DOHH2 (cell line): ENCODE measurements around the gene AQP5.

Experiments
- H3F3A ChIP-seq: fragments of 200-600 bp; sonication (generic), shearing (Covaris generic); 2 replicates; pipeline ENCODE4 v1.6.0; 2016; ENCODE audit warnings: antibody characterized with exemption, mild to moderate bottlenecking; ENCODE audit not compliant: control insufficient read depth, insufficient read depth
- H3K27ac ChIP-seq: fragments of 200-600 bp; sonication (generic); 2 replicates; pipeline ENCODE4 v1.5.1; 2014; ENCODE audit warnings: low read depth, mild to moderate bottlenecking, low read length, moderate library complexity
- H3K27me3 ChIP-seq: fragments of 200-600 bp; sonication (generic); 2 replicates; pipeline ENCODE4 v1.6.1; 2014; ENCODE audit warnings: mild to moderate bottlenecking, low read length, mixed read lengths; ENCODE audit not compliant: control insufficient read depth
- H3K36me3 ChIP-seq: fragments of 200-600 bp; sonication (generic); 2 replicates; pipeline ENCODE4 v1.6.1; 2014; ENCODE audit warnings: mild to moderate bottlenecking, low read length, moderate library complexity, mixed read lengths; ENCODE audit not compliant: control insufficient read depth
- H3K4me1 ChIP-seq: fragments of 200-600 bp; sonication (generic); 2 replicates; pipeline ENCODE4 v1.6.1; 2014; ENCODE audit warnings: mild to moderate bottlenecking, low read length, mixed read lengths; ENCODE audit not compliant: control insufficient read depth
- H3K4me2 ChIP-seq: fragments of 200-600 bp; sonication (generic); 2 replicates; pipeline ENCODE4 v1.6.0; 2014; ENCODE audit warnings: mild to moderate bottlenecking, low read length, moderate library complexity
- H3K4me3 ChIP-seq: fragments of 200-600 bp; sonication (generic); 2 replicates; pipeline ENCODE4 v1.5.1; 2014; ENCODE audit warnings: mild to moderate bottlenecking, low read length, mixed read lengths
- H3K79me2 ChIP-seq: fragments of 200-600 bp; sonication (generic); 2 replicates; pipeline ENCODE4 v1.6.1; 2014; ENCODE audit warnings: mild to moderate bottlenecking, low read length, mixed read lengths; ENCODE audit not compliant: control insufficient read depth
- H3K9me2 ChIP-seq: fragments of 200-600 bp; sonication (generic); replicated peaks from 2 replicates; pipeline ENCODE4 v1.6.1; 2014; ENCODE audit warnings: mild to moderate bottlenecking, low read length, mixed read lengths; ENCODE audit not compliant: control insufficient read depth
- H3K9me3 ChIP-seq: fragments of 200-600 bp; sonication (generic); 2 replicates; pipeline ENCODE4 v1.6.1; 2014; ENCODE audit warnings: antibody characterized with exemption, low read length, mixed read lengths; ENCODE audit not compliant: control insufficient read depth, insufficient read depth
- H4K20me1 ChIP-seq: fragments of 200-600 bp; sonication (generic); 2 replicates; pipeline ENCODE4 v1.6.0; 2014; ENCODE audit warnings: low read depth, mild to moderate bottlenecking, antibody characterized with exemption, low read length, moderate library complexity; ENCODE audit not compliant: control insufficient read depth, insufficient read depth
- EZH2phosphoT487 ChIP-seq: fragments of 200-600 bp; sonication (generic); IDR thresholded peaks from 2 replicates; pipeline ENCODE4 v1.6.1; 2017; ENCODE audit warnings: borderline replicate concordance, mild to moderate bottlenecking, antibody characterized with exemption, low read length, moderate library complexity, mixed read lengths
- TF ChIP-seq, protein P1 (sequence below): fragments of 200-600 bp; sonication (generic); IDR thresholded peaks from one replicate; pipeline ENCODE4 v1.5.1; 2014; ENCODE audit warnings: antibody characterized with exemption, mild to moderate bottlenecking, low read depth, low read length; ENCODE audit not compliant: poor library complexity, severe bottlenecking

The AQP5 gene

DNA sequence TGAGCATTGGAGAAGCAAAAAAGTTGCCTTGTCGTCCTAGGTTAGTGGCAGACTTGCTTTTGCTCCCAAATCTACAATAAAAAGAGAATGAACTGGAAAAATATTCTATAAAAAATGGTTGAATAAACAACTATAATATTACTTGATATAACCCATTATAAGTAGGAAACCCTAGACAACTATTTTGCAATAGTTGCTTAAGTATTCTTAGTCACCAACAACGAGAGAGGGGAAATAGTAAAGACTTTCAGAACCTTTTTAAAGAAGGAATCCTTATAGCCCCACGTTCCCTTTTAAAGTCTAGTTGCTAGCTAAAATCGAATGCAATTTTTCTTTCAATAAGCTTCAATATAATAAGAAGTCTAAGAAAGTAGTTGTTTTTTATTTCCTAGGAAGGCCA, 28.6 kb downstream of the AQP5 start:
- Histone ChIP-seq H3K4me3 (no peak overlapping the region), H4K20me1 (no peaks in the 10 kb centered on the region), H3K27me3 (no peaks in the 10 kb centered on the region), H3K4me1 (no peaks in the 10 kb centered on the region), H3K79me2 (no peaks in the 10 kb centered on the region), H3F3A (peaks cover 2% of the 10 kb centered on the region; the same call in 1 of the 2 replicates), H3K9me3 (no peaks in the 10 kb centered on the region), H3K27ac (no peak overlapping the region), H3K36me3 (peaks cover 72% of the 10 kb centered on the region), H3K4me2 (no peak overlapping the region), H3K9me2 (no peaks in the 10 kb centered on the region)
- TF ChIP-seq, protein P1, sequence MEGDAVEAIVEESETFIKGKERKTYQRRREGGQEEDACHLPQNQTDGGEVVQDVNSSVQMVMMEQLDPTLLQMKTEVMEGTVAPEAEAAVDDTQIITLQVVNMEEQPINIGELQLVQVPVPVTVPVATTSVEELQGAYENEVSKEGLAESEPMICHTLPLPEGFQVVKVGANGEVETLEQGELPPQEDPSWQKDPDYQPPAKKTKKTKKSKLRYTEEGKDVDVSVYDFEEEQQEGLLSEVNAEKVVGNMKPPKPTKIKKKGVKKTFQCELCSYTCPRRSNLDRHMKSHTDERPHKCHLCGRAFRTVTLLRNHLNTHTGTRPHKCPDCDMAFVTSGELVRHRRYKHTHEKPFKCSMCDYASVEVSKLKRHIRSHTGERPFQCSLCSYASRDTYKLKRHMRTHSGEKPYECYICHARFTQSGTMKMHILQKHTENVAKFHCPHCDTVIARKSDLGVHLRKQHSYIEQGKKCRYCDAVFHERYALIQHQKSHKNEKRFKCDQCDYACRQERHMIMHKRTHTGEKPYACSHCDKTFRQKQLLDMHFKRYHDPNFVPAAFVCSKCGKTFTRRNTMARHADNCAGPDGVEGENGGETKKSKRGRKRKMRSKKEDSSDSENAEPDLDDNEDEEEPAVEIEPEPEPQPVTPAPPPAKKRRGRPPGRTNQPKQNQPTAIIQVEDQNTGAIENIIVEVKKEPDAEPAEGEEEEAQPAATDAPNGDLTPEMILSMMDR = no peak

GRCh38 chr12:49998453-49998852, 36.8 kb downstream of the AQP5 start:
- H3K4me3 ChIP-seq = no peak overlapping the region
- H3K27me3 ChIP-seq = no peaks in the 10 kb centered on the region
- no peak overlapping the region for H3K27ac ChIP-seq
- TF ChIP-seq, protein P1 = no peak
- H3K9me2 ChIP-seq = no peaks in the 10 kb centered on the region
- H3K79me2 ChIP-seq = no peaks in the 10 kb centered on the region
- no peaks in the 10 kb centered on the region for H3F3A ChIP-seq
- H3K9me3 ChIP-seq = no peaks in the 10 kb centered on the region
- peaks cover 89% of the 10 kb centered on the region for H3K36me3 ChIP-seq
- H4K20me1 ChIP-seq = 0 out of 2 replicates have a peak, but pooled peaks cover under 1% of the 10 kb centered on the region
- no peak overlapping the region for H3K4me2 ChIP-seq
- H3K4me1 ChIP-seq = no peaks in the 10 kb centered on the region

- Histone ChIP-seq H3F3A (peaks cover 8% of the 10 kb centered on the region; the same call in 1 of the 2 replicates), H3K79me2 (peaks cover 33% of the 10 kb centered on the region), H3K9me3 (no peaks in the 10 kb centered on the region), H3K27ac (no peak overlapping the region), H3K4me2 (no peak overlapping the region), H3K4me3 (no peak overlapping the region), H4K20me1 (peaks cover 13% of the 10 kb centered on the region; the same call in 1 of the 2 replicates), H3K27me3 (no peaks in the 10 kb centered on the region), H3K36me3 (peaks cover 89% of the 10 kb centered on the region), H3K4me1 (peaks cover 28% of the 10 kb centered on the region), H3K9me2 (no peaks in the 10 kb centered on the region)
- TF ChIP-seq, protein P1 = no peak
- TF ChIP-seq EZH2phosphoT487 = no peak
Observed at GRCh38 chr12:50003595-50003994, 41.9 kb downstream of the AQP5 start.

DNA sequence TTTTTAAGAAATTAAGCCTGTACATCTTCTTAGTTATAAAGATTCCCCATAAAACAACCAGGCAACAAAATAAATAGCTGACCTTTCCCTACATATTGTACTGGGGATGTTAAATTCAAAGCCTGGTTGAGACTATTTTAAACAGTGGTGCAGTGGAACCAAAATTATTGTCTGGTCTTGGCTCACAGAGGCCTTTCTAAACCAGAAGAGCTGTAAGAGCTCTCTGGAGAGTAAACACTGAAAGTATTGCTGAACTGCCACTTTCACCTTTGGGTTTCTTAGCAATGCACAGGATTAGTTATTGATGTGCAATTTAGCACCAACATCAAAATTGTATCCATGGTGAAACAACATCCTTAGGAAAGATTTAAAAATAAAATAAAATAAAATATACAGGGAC, 43.0 kb downstream of the AQP5 start:
- Histone ChIP-seq H3K27ac (no peak overlapping the region), H4K20me1 (peaks cover 13% of the 10 kb centered on the region; the same call in 1 of the 2 replicates), H3K4me1 (peaks cover 39% of the 10 kb centered on the region), H3K4me3 (no peak overlapping the region), H3K4me2 (no peak overlapping the region), H3K9me2 (no peaks in the 10 kb centered on the region), H3K36me3 (peaks cover 87% of the 10 kb centered on the region), H3K27me3 (no peaks in the 10 kb centered on the region), H3K79me2 (peaks cover 43% of the 10 kb centered on the region), H3F3A (peaks cover 10% of the 10 kb centered on the region; the same call in 1 of the 2 replicates), H3K9me3 (no peaks in the 10 kb centered on the region)
- TF ChIP-seq EZH2phosphoT487 = no peak
- TF ChIP-seq, protein P1 = no peak
